CD4-positive, alpha-beta T cell treated with Interleukin-21 for 1 hour (primary cell): ENCODE data around the gene KRTAP4-6.
"Not testable (repeated sequence)": the region's sequence is repeated elsewhere in the genome, so short reads cannot be mapped to it uniquely, and the experiment has no call there.

Experiments
- DNase-seq: peaks from one replicate; pipeline ENCODE4 v3.0.0-alpha.2; 2020

KRTAP4-6 gene

GRCh38 chr17:41104386-41105038 lies 35.8 kb downstream of the KRTAP4-6 start:
- not testable (repeated sequence) for DNase-seq

- DNase-seq = no peak
Measured at GRCh38 chr17:41103896-41104295, 36.4 kb downstream of the KRTAP4-6 start.

GRCh38 chr17:41101586-41102259 lies 38.6 kb downstream of the KRTAP4-6 start, which contains the start of gene KRTAP4-16:
TSS of gene KRTAP4-16 (minus strand) at chr17:41102209. CDS start at chr17:41102209, 0 bp downstream.
- DNase-seq = no peak

- not testable (repeated sequence) for DNase-seq
Measured at GRCh38 chr17:41099682-41100480, 40.5 kb downstream of the KRTAP4-6 start.

- no peak for DNase-seq
Measured at GRCh38 chr17:41098481-41098880, 41.9 kb downstream of the KRTAP4-6 start.

GRCh38 chr17:41098042-41098441 lies 42.3 kb downstream of the KRTAP4-6 start, which contains the start of gene KRTAP4-8:
TSS of gene KRTAP4-8 (minus strand) at chr17:41098142. CDS start at chr17:41098084, 58 bp downstream.
- DNase-seq = no peak

GRCh38 chr17:41096055-41096454 lies 44.3 kb downstream of the KRTAP4-6 start:
- no peak for DNase-seq
